HG03575 (cell line): ENCODE measurements around the gene MAGI2.

ENCODE experiments used
- ATAC-seq: cut with Tn5 transposase; IDR thresholded peaks from one replicate; pipeline ENCODE4 v1.9.1; 2021; ENCODE audit not compliant: unreplicated experiment, insufficient number of reproducible peaks, low FRiP score; ENCODE audit errors: extremely low read depth

Gene MAGI2

DNA sequence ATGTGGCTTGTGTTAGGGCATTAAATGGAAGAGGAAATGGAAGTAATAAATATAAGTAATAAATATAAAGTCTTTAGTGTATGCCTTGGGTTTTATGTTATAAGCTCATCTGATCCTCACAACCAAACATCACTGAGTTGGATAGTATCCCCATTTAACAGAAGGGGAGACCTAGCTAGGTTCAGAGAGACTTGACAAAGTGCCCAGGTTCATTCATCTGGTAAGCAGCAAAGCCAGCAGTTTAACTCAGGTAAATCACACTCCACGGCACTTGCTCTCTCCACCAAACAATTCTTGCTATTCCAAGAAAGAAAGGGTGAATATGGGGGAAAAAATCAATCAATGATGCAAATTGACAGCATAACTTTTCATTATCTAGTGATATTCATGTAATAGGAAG is 167.3 kb downstream of the MAGI2 start:
- no peak for ATAC-seq

DNA sequence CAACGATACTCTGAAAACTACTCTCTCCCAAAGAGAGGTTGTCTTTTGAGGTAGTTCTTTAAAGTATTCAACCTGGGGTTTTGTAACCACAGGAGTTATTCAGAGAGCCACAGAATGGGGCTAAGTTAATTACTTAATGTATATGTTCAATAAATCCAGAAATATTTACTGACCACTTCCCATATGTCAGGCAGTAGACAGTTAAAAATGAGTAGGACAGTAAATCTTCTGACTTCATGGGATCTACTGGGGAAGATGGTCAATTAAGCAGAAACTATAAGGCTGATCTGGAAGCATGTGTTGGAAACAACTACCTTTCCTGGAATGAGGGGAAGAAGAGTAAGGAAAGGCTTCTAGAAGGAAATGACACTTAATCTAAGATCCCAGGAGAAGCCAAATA is 167.7 kb downstream of the MAGI2 start:
- ATAC-seq, result no peak

GRCh38 chr7:79284211-79284610 is 169.3 kb downstream of the MAGI2 start:
- ATAC-seq, result no peak

- ATAC-seq, result no peak
These were observed 170.4 kb downstream of the MAGI2 start for GRCh38 chr7:79282882-79283602.

- no peak for ATAC-seq
These were observed 171.3 kb downstream of the MAGI2 start for GRCh38 chr7:79282070-79282694.

DNA sequence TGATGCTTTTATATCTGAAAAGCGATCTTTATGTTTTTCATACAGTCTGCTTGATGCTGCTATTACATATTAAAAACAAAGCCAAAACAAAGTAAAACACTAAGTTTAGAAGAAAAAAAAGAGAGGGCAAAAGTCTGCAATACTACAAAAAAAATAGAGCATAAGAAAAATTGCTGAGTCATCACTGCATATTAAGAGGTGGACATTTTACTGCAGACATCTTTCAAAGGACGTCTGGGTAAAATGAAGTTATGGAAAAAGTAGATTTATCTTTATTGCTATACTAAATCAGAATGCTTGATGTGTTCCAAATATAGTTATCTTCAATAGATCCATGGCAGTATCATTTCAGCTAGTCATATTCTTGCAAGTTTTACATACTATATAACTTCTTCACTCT is 172.0 kb downstream of the MAGI2 start:
- no peak for ATAC-seq

- ATAC-seq, result no peak
These were observed 180.5 kb downstream of the MAGI2 start for GRCh38 chr7:79272938-79273337.

GRCh38 chr7:79272066-79272669 is 181.3 kb downstream of the MAGI2 start:
- ATAC-seq, result no peak

- no peak for ATAC-seq
These were observed 184.7 kb downstream of the MAGI2 start for GRCh38 chr7:79268730-79269129.

- ATAC-seq, result no peak
These were observed 194.6 kb downstream of the MAGI2 start for GRCh38 chr7:79258826-79259225.

DNA sequence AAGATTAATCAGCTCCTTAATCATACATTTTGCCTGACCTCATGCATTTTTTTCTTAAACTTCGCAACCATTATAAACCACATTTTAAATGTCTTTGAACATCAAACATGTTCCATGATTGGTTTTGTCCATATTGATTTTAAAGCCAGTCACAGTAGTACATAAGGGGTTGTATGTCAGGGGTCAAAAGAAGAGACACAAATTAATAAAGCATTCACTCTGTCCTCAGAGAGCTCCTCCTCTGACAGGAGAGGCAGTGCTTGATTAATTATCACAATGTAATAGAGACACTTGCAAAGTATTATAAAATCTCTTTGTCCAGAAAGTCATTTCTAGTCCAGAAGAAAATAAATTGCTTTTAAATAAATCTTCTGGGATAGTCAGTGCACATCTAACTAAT is 195.5 kb downstream of the MAGI2 start:
- ATAC-seq, result no peak

DNA sequence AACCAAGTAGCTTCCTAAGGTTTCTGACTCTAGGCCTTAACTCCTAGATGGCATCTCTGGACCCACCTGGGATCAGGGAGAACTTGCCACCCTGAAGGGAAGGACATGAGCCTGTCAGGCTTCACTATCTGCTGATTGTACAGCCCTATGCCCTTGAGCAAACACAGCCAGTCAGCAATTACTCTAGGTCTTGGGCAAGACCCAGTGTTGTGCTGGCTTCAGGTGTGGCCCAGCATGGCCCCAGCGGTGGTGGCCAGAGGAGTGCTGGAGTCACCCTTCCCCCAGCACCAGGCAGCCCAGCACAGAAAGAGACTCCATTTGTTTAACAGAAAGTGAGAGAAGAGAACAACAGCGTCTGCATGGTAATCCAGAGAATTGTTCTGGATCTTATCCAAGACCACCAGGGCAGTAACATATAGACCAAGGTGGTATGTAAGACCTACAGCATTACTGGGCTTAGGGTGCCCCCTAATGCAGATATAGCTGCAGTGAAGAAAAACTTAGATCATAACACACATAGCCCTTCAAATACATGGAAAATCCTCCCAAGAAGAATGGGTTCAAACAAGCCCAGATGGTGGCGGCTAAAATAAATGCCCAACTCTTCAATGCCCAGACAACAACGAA is 207.7 kb downstream of the MAGI2 start:
- no peak for ATAC-seq

- ATAC-seq, result no peak
These were observed 209.0 kb downstream of the MAGI2 start for GRCh38 chr7:79244482-79244881.

- ATAC-seq, result no peak
These were observed 212.0 kb downstream of the MAGI2 start for GRCh38 chr7:79241288-79242060.

- ATAC-seq, result no peak
These were observed 213.1 kb downstream of the MAGI2 start for GRCh38 chr7:79240413-79240812.

- no peak for ATAC-seq
These were observed 217.0 kb downstream of the MAGI2 start for GRCh38 chr7:79236352-79237028.

DNA sequence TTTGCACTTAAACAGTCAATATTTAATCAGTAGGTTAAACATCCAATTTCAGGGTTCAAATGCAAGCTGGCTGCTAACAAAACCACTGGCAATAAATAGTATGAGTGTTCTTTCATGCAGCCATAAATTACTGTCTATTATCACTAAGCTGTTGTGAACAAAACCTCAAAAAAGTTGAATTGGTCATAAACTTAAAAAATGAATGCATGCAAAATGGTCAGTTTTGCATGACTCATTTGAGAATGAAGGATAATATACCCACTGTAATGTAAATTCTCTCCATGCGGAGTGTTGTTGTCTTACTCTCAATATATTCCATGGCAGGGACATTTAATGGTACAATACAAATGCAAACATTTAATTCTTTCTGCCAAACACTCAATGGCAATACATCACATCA is 226.4 kb downstream of the MAGI2 start:
- ATAC-seq, result no peak

DNA sequence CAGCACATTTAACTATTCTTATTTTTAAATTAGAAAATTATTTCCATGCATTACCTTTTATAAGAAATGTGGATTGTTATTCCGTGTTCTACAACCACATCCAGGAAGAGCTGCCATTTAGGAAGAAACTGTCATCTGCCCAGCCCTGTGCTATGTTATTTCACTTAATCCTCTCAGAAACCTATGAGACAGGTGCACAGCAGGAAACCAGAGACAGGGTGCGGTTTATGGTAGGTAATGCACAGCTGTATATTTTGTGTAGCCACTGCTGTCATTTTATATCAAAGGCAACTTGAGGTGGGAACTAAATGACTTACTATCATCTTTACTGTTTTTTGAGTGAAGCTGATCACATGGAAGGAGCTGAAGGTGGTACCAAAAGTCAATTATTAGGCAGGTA is 232.3 kb downstream of the MAGI2 start:
- no peak for ATAC-seq
